K562 (cell line): ENCODE measurements around the gene THADA. TPM values are rescaled to one million over a fixed set of nuclear protein-coding genes. Genes with fewer than 3 reads are reported as not detected.
A peak's percentile ranks its signal among the peaks of the same experiment; 100 is the strongest.

ENCODE experiments used
- FOXM1 ChIP-seq, 2 experiments: fragments of 450-650 bp in 1 of 2; sonication (generic) in 1 of 2; formaldehyde crosslinking in 1 of 2; IDR thresholded peaks; 2 replicates each; pipeline versions ENCODE4 v1.6.1 to v1.9.0; 2017 to 2022; ENCODE audit warnings: low read depth in 2 of 2, mild to moderate bottlenecking in 2 of 2, missing genetic modification reagents in 1 of 2, moderate library complexity in 1 of 2
- HMBOX1 ChIP-seq: sonication (generic); IDR thresholded peaks from 2 replicates; pipeline ENCODE4 v1.6.1; 2016
- ID3 ChIP-seq, 2 experiments: fragments of 250-450 bp in 1 of 2; fragments of 450-650 bp in 1 of 2; sonication (Bioruptor Pico) in 1 of 2; IDR thresholded peaks; 2 replicates each; pipeline versions ENCODE4 v1.6.1 to v1.8.0; 2016 to 2021; ENCODE audit warnings: mild to moderate bottlenecking in 2 of 2, moderate library complexity in 2 of 2, missing compliant biosample characterization in 1 of 2, missing genetic modification characterization in 1 of 2
- MCM7 ChIP-seq, 2 experiments: fragments of 450-650 bp; IDR thresholded peaks; 2 replicates each; pipeline ENCODE4 v1.6.1; 2016 to 2018
- MXD1 ChIP-seq: fragments of 250-450 bp; sonication (Bioruptor Pico); IDR thresholded peaks from 2 replicates; pipeline ENCODE4 v1.8.0; 2021; ENCODE audit warnings: borderline replicate concordance, mild to moderate bottlenecking, moderate library complexity; ENCODE audit not compliant: poor library complexity, severe bottlenecking
- PREB ChIP-seq: sonication (generic); formaldehyde crosslinking; IDR thresholded peaks from 2 replicates; pipeline ENCODE4 v1.8.1; 2023; ENCODE audit warnings: mild to moderate bottlenecking, missing genetic modification reagents
- SRSF1 ChIP-seq: fragments of 200-400 bp; formaldehyde crosslinking; IDR thresholded peaks from 2 replicates; pipeline ENCODE4 v1.6.1; 2017; ENCODE audit warnings: mild to moderate bottlenecking, low read depth, low read length, moderate library complexity
- TCF15 ChIP-seq: fragments of 250-450 bp; sonication (Bioruptor Pico); IDR thresholded peaks from 2 replicates; pipeline ENCODE4 v1.8.0; 2022; ENCODE audit warnings: moderate library complexity, mild to moderate bottlenecking, inconsistent platforms
- TOE1 ChIP-seq, 2 experiments: fragments of 450-650 bp in 1 of 2; sonication (generic) in 1 of 2; formaldehyde crosslinking in 1 of 2; IDR thresholded peaks; 2 replicates each; pipeline versions ENCODE4 v1.7.1 to v1.8.0; 2016 to 2022; ENCODE audit warnings: borderline replicate concordance in 2 of 2, mild to moderate bottlenecking in 2 of 2, antibody characterized with exemption in 1 of 2, inconsistent platforms in 1 of 2, low read depth in 1 of 2, missing genetic modification reagents in 1 of 2, moderate library complexity in 1 of 2
- USF1 ChIP-seq: sonication (generic); formaldehyde crosslinking; IDR thresholded peaks from 2 replicates; pipeline ENCODE4 v1.9.0; 2022; ENCODE audit warnings: mild to moderate bottlenecking, missing genetic modification reagents
- USF2 ChIP-seq: sonication (generic); formaldehyde crosslinking; IDR thresholded peaks from 2 replicates; pipeline ENCODE4 v1.5.0; 2020; ENCODE audit warnings: missing genetic modification reagents
- ZBTB9 ChIP-seq: fragments of 450-650 bp; formaldehyde crosslinking; IDR thresholded peaks from 2 replicates; pipeline ENCODE4 v1.4.0; 2020; ENCODE audit warnings: mild to moderate bottlenecking, moderate library complexity
- ZC3H4 ChIP-seq: sonication (generic); formaldehyde crosslinking; IDR thresholded peaks from 2 replicates; pipeline ENCODE4 v1.9.0; 2021; ENCODE audit warnings: missing genetic modification reagents, borderline replicate concordance
- ZNF347 ChIP-seq: fragments of 450-650 bp; formaldehyde crosslinking; IDR thresholded peaks from 2 replicates; pipeline ENCODE4 v1.4.0; 2020; ENCODE audit warnings: low read depth, mild to moderate bottlenecking, moderate library complexity
- ZNF75A ChIP-seq: fragments of 450-650 bp; formaldehyde crosslinking; IDR thresholded peaks from 2 replicates; pipeline ENCODE4 v1.4.0; 2020; ENCODE audit warnings: mild to moderate bottlenecking
- ZNF785 ChIP-seq: fragments of 250-450 bp; sonication (Bioruptor Pico); IDR thresholded peaks from 2 replicates; pipeline ENCODE4 v1.4.0; 2020; ENCODE audit warnings: mild to moderate bottlenecking
- polyA plus RNA-seq, 8 experiments: library from polyadenylated mRNA; depleted of rRNA in 4 of 8; stranded (reverse) in 5 of 8; unstranded in 3 of 8; fragments of >200 nt; fragmentation: Nextera tagmentation in 2 of 8; fragmentation: Illumina TruSeq in 1 of 8; extraction: Ambion mirVana in 2 of 8; extraction: Trizol in 1 of 8; gene quantifications; 2 replicates each; pipeline versions ENCODE4 v1.2.1 to v1.2.3, GENCODE V29; 2011 to 2014; ENCODE audit warnings: inconsistent platforms in 1 of 8, missing spikeins in 1 of 8
- total RNA-seq, 7 experiments: library from RNA; depleted of rRNA in 6 of 7; stranded (reverse); fragments of >200 nt in 6 of 7; fragmentation: Illumina TruSeq in 2 of 7; extraction: Trizol in 2 of 7; gene quantifications; 2 replicates each; pipeline versions ENCODE4 v1.2.1 to v1.2.3, GENCODE V29; 2011 to 2021; ENCODE audit warnings: low replicate concordance in 1 of 7

Gene THADA
- total and polyA plus RNA-seq, 9 of the 15 experiments (the other 6 are each of a cell fraction or from before 2014, with no cell fraction given): 17.8 to 34.7 (median 31.9) TPM

- TF ChIP-seq USF1 (CRISPR knock-in tag) (no peak), MXD1 (CRISPR knock-in tag) (no peak), SRSF1 (no peak), MCM7 (IDR thresholded peaks at IDR 0.05) (no peak), ID3 (CRISPR knock-in tag; IDR thresholded peaks at IDR 0.05) (peak; percentile 39; the same call in 1 of the 2 replicates), ID3 (tag; IDR thresholded peaks at IDR 0.05) (peak; percentile 77; the same call in 1 of the 2 replicates), ZNF785 (CRISPR knock-in tag) (0 out of 2 replicates have a peak, but pooled peaks have one; percentile 15), TOE1 (IDR thresholded peaks at IDR 0.05; ENCODE audit: borderline replicate concordance) (no peak), TOE1 (CRISPR knock-in tag; IDR thresholded peaks at IDR 0.05; ENCODE audit: borderline replicate concordance, low read depth) (no peak), TCF15 (CRISPR knock-in tag) (no peak), ZBTB9 (peak; percentile 92), USF2 (CRISPR knock-in tag) (no peak), PREB (CRISPR knock-in tag) (no peak), HMBOX1 (no peak), ZNF75A (0 out of 2 replicates have a peak, but pooled peaks have one; percentile 52), ZC3H4 (CRISPR knock-in tag) (no peak), FOXM1 (IDR thresholded peaks at IDR 0.05; ENCODE audit: low read depth) (peak; percentile 68; the same call in 1 of the 2 replicates), FOXM1 (CRISPR knock-in tag; IDR thresholded peaks at IDR 0.05; ENCODE audit: low read depth) (no peak), ZNF347 (0 out of 2 replicates have a peak, but pooled peaks have one; percentile 12)
These were observed 405.4 kb downstream of the THADA start (continued) for GRCh38 chr2:43190311-43191052.
